PC-3 (cell line): ENCODE results near the gene AHCYL2.

Source experiments
- CTCF ChIP-seq: fragments of 300-600 bp; sonication (generic); conservative IDR thresholded peaks from 2 replicates; pipeline ENCODE4 v1.5.1; 2017; ENCODE audit warnings: antibody characterized with exemption, low read depth, mild to moderate bottlenecking, low read length
- EZH2 ChIP-seq: fragments of 300-600 bp; sonication (generic); IDR thresholded peaks from one replicate; pipeline ENCODE4 v1.6.1; 2017; ENCODE audit warnings: antibody characterized with exemption, mild to moderate bottlenecking, low read length; ENCODE audit not compliant: unreplicated experiment
- EZH2phosphoT487 ChIP-seq: fragments of 300-600 bp; sonication (generic); IDR thresholded peaks from 2 replicates; pipeline ENCODE4 v1.6.1; 2018; ENCODE audit warnings: mild to moderate bottlenecking, antibody characterized with exemption, low read length, borderline replicate concordance

- no peak for TF ChIP-seq CTCF
- no peak for TF ChIP-seq EZH2
- TF ChIP-seq EZH2phosphoT487: no peak
These were observed 20.7 kb downstream of the AHCYL2 start for GRCh38 chr7:129245533-129245932.
